BLaER1 treated with 17β-estradiol and CSF1 and Interleukin-3, amounts not matched to agents 10 nM and 100 nM (cell line): Measurements from ENCODE around the gene TMEM132D.

Experiments
- H3K27ac ChIP-seq, 11 experiments: shearing (Covaris generic); formaldehyde crosslinking; 2 replicates each; pipeline ENCODE4 v1.8.1; 2022
- H3K27me3 ChIP-seq, 11 experiments: shearing (Covaris generic); formaldehyde crosslinking; 2 replicates each; pipeline ENCODE4 v1.8.1; 2022
- H3K36me3 ChIP-seq, 11 experiments: shearing (Covaris generic); formaldehyde crosslinking; 2 replicates each; pipeline ENCODE4 v1.8.1; 2022
- H3K4me1 ChIP-seq, 10 experiments: shearing (Covaris generic); formaldehyde crosslinking; 2 replicates each; pipeline ENCODE4 v1.8.1; 2022
- H3K4me2 ChIP-seq, 11 experiments: shearing (Covaris generic); formaldehyde crosslinking; 2 replicates each; pipeline ENCODE4 v1.8.1; 2022
- H3K4me3 ChIP-seq, 10 experiments: shearing (Covaris generic); formaldehyde crosslinking; 2 replicates each; pipeline ENCODE4 v1.8.1; 2022
- H3K9ac ChIP-seq, 11 experiments: shearing (Covaris generic); formaldehyde crosslinking; 2 replicates each; pipeline ENCODE4 v1.8.1; 2022
- H3K9me3 ChIP-seq, 11 experiments: shearing (Covaris generic); formaldehyde crosslinking; replicated peaks in 1 of 11; 2 replicates each; pipeline ENCODE4 v1.8.1; 2022
- H4K20me1 ChIP-seq, 11 experiments: shearing (Covaris generic); formaldehyde crosslinking; 2 replicates each; pipeline ENCODE4 v1.8.1; 2022
- Cebpa-rat ChIP-seq, 11 experiments: shearing (Covaris generic); IDR thresholded peaks; 2 replicates each; pipeline ENCODE4 v1.8.1; 2022

Gene TMEM132D

GRCh38 chr12:129383956-129384355 lies 519.9 kb downstream of the TMEM132D start:
- Histone ChIP-seq H3K36me3 (no peaks in the 10 kb centered on the region), H3K27me3 (no peaks in the 10 kb centered on the region), H3K4me1 (no peaks in the 10 kb centered on the region), H3K4me2 (no peak overlapping the region), H3K27ac (no peak overlapping the region), H4K20me1 (no peaks in the 10 kb centered on the region), H3K9me3 (peaks cover 0 to 12% (median 4%) of the 10 kb centered on the region in 11 experiments; a peak in 6 of 22 replicates), H3K9ac (no peak overlapping the region), H3K4me3 (no peak overlapping the region)
- TF ChIP-seq Cebpa-rat (IDR thresholded peaks at IDR 0.05): no peak

GRCh38 chr12:129381715-129382114 lies 522.1 kb downstream of the TMEM132D start:
- Histone ChIP-seq H3K9me3 (peaks cover 0 to 10% (median 2%) of the 10 kb centered on the region in 11 experiments; a peak in 6 of 22 replicates), H3K27ac (no peak overlapping the region), H3K9ac (no peak overlapping the region), H3K4me1 (no peaks in the 10 kb centered on the region), H3K4me2 (no peak overlapping the region), H3K36me3 (no peaks in the 10 kb centered on the region), H4K20me1 (no peaks in the 10 kb centered on the region), H3K4me3 (no peak overlapping the region), H3K27me3 (no peaks in the 10 kb centered on the region)
- no peak for TF ChIP-seq Cebpa-rat (IDR thresholded peaks at IDR 0.05)

GRCh38 chr12:129379076-129379804 lies 524.6 kb downstream of the TMEM132D start:
- H3K9me3 ChIP-seq: no peaks in the 10 kb centered on the region
- no peaks in the 10 kb centered on the region for H4K20me1 ChIP-seq
- H3K27me3 ChIP-seq: no peaks in the 10 kb centered on the region
- no peaks in the 10 kb centered on the region for H3K4me1 ChIP-seq
- no peak overlapping the region for H3K4me2 ChIP-seq
- no peak overlapping the region for H3K27ac ChIP-seq
- TF ChIP-seq Cebpa-rat (IDR thresholded peaks at IDR 0.05): no peak
- H3K36me3 ChIP-seq: no peaks in the 10 kb centered on the region
- no peak overlapping the region for H3K9ac ChIP-seq
- no peak overlapping the region for H3K4me3 ChIP-seq

- no peak overlapping the region for H3K4me2 ChIP-seq
- no peak for TF ChIP-seq Cebpa-rat (IDR thresholded peaks at IDR 0.05)
- no peak overlapping the region for H3K27ac ChIP-seq
- no peaks in the 10 kb centered on the region for H3K4me1 ChIP-seq
- H3K27me3 ChIP-seq: no peaks in the 10 kb centered on the region
- H4K20me1 ChIP-seq: no peaks in the 10 kb centered on the region
- H3K9me3 ChIP-seq: no peaks in the 10 kb centered on the region
- H3K4me3 ChIP-seq: no peak overlapping the region
- H3K36me3 ChIP-seq: no peaks in the 10 kb centered on the region
- no peak overlapping the region for H3K9ac ChIP-seq
Measured at GRCh38 chr12:129378496-129378895, 525.3 kb downstream of the TMEM132D start.

- Histone ChIP-seq H3K4me2 (no peak overlapping the region), H3K27me3 (no peaks in the 10 kb centered on the region), H4K20me1 (no peaks in the 10 kb centered on the region), H3K9me3 (peaks cover 0 to 12% (median 7%) of the 10 kb centered on the region in 11 experiments; a peak in 9 of 22 replicates), H3K9ac (no peak overlapping the region), H3K4me1 (no peaks in the 10 kb centered on the region), H3K36me3 (no peaks in the 10 kb centered on the region), H3K4me3 (no peak overlapping the region), H3K27ac (no peak overlapping the region)
- TF ChIP-seq Cebpa-rat (IDR thresholded peaks at IDR 0.05): no peak
Measured at GRCh38 chr12:129373746-129374145, 530.1 kb downstream of the TMEM132D start.

- no peaks in the 10 kb centered on the region for H4K20me1 ChIP-seq
- TF ChIP-seq Cebpa-rat (IDR thresholded peaks at IDR 0.05): no peak
- H3K4me2 ChIP-seq: no peak overlapping the region
- H3K4me1 ChIP-seq: no peaks in the 10 kb centered on the region
- H3K27ac ChIP-seq: no peak overlapping the region
- no peak overlapping the region for H3K4me3 ChIP-seq
- H3K27me3 ChIP-seq: no peaks in the 10 kb centered on the region
- no peaks in the 10 kb centered on the region for H3K36me3 ChIP-seq
- no peak overlapping the region for H3K9ac ChIP-seq
- peaks cover 0 to 12% (median 7%) of the 10 kb centered on the region in 11 experiments; a peak in 9 of 22 replicates for H3K9me3 ChIP-seq
Measured at GRCh38 chr12:129372876-129373275, 530.9 kb downstream of the TMEM132D start.

GRCh38 chr12:129372348-129372747 lies 531.5 kb downstream of the TMEM132D start:
- Histone ChIP-seq H3K27ac (no peak overlapping the region), H3K27me3 (no peaks in the 10 kb centered on the region), H3K9me3 (peaks cover 0 to 12% (median 7%) of the 10 kb centered on the region in 11 experiments; a peak in 9 of 22 replicates), H3K4me1 (no peaks in the 10 kb centered on the region), H4K20me1 (no peaks in the 10 kb centered on the region), H3K36me3 (no peaks in the 10 kb centered on the region), H3K4me3 (no peak overlapping the region), H3K4me2 (no peak overlapping the region), H3K9ac (no peak overlapping the region)
- TF ChIP-seq Cebpa-rat (IDR thresholded peaks at IDR 0.05): no peak

- Histone ChIP-seq H3K4me1 (no peaks in the 10 kb centered on the region), H3K9me3 (peaks cover 0 to 12% (median 7%) of the 10 kb centered on the region in 11 experiments; a peak in 9 of 22 replicates), H3K27ac (no peak overlapping the region), H3K9ac (no peak overlapping the region), H3K36me3 (no peaks in the 10 kb centered on the region), H4K20me1 (no peaks in the 10 kb centered on the region), H3K27me3 (no peaks in the 10 kb centered on the region), H3K4me2 (no peak overlapping the region), H3K4me3 (no peak overlapping the region)
- TF ChIP-seq Cebpa-rat (IDR thresholded peaks at IDR 0.05): no peak
Measured at GRCh38 chr12:129371268-129371667, 532.6 kb downstream of the TMEM132D start.

- no peak overlapping the region for H3K4me2 ChIP-seq
- H4K20me1 ChIP-seq: no peaks in the 10 kb centered on the region
- no peaks in the 10 kb centered on the region for H3K36me3 ChIP-seq
- H3K4me3 ChIP-seq: no peak overlapping the region
- no peak overlapping the region for H3K9ac ChIP-seq
- TF ChIP-seq Cebpa-rat (IDR thresholded peaks at IDR 0.05): no peak
- H3K9me3 ChIP-seq: 0 out of 22 replicates have a peak, but pooled peaks cover 0 to under 1% (median 0%) of the 10 kb centered on the region in 11 experiments
- H3K27me3 ChIP-seq: no peaks in the 10 kb centered on the region
- H3K4me1 ChIP-seq: no peaks in the 10 kb centered on the region
- H3K27ac ChIP-seq: no peak overlapping the region
Measured at GRCh38 chr12:129366656-129367055, 537.2 kb downstream of the TMEM132D start.

- Histone ChIP-seq H3K4me2 (no peak overlapping the region), H4K20me1 (no peaks in the 10 kb centered on the region), H3K27me3 (no peaks in the 10 kb centered on the region), H3K4me3 (no peak overlapping the region), H3K9ac (no peak overlapping the region), H3K4me1 (no peaks in the 10 kb centered on the region), H3K27ac (no peak overlapping the region), H3K9me3 (no peaks in the 10 kb centered on the region), H3K36me3 (no peaks in the 10 kb centered on the region)
- TF ChIP-seq Cebpa-rat (IDR thresholded peaks at IDR 0.05): no peak
Measured at GRCh38 chr12:129363041-129363440, 540.8 kb downstream of the TMEM132D start.
